Osteocyte (in vitro differentiated cells): ENCODE measurements around the gene TECR. TPM values are rescaled to one million over a fixed set of nuclear protein-coding genes. Genes with fewer than 3 reads are reported as not detected.
"Not testable (repeated sequence)": the region's sequence is repeated elsewhere in the genome, so short reads cannot be mapped to it uniquely, and the experiment has no call there.

ENCODE experiments used
- DNase-seq: peaks from one replicate; pipeline ENCODE4 v3.0.0; 2021; ENCODE audit warnings: mixed read lengths; ENCODE audit not compliant: unreplicated experiment; ENCODE audit errors: extremely low spot score
- H3K27ac Mint-ChIP-seq: one replicate; pipeline ENCODE4 v1.8.0; 2021; ENCODE audit warnings: mild to moderate bottlenecking, mixed read lengths; ENCODE audit not compliant: unreplicated experiment
- H3K27me3 Mint-ChIP-seq: one replicate; pipeline ENCODE4 v1.8.0; 2021; ENCODE audit warnings: mixed read lengths; ENCODE audit not compliant: unreplicated experiment
- H3K36me3 Mint-ChIP-seq: one replicate; pipeline ENCODE4 v1.8.0; 2021; ENCODE audit warnings: mixed read lengths; ENCODE audit not compliant: unreplicated experiment
- H3K4me1 Mint-ChIP-seq: one replicate; pipeline ENCODE4 v1.8.0; 2021; ENCODE audit warnings: mixed read lengths; ENCODE audit not compliant: unreplicated experiment
- H3K4me3 Mint-ChIP-seq: one replicate; pipeline ENCODE4 v1.8.0; 2021; ENCODE audit warnings: mild to moderate bottlenecking, moderate library complexity, mixed read lengths; ENCODE audit not compliant: unreplicated experiment
- H3K9me3 Mint-ChIP-seq: one replicate; pipeline ENCODE4 v1.8.0; 2021; ENCODE audit warnings: mixed read lengths; ENCODE audit not compliant: unreplicated experiment
- CTCF ChIP-seq: fragments of 200-600 bp; sonication (generic); IDR thresholded peaks from 2 replicates; pipeline ENCODE4 v1.5.0; 2021; ENCODE audit warnings: antibody characterized with exemption, mild to moderate bottlenecking, moderate library complexity
- total RNA-seq: library from RNA; stranded (reverse); gene quantifications from 2 replicates; pipeline ENCODE4 v1.2.1, GENCODE V29; 2021

Gene TECR
- total RNA-seq, 1 donor from 2014 or later, result 136 TPM

- peaks cover 33% of the 10 kb centered on the region for H3K4me1 Mint-ChIP-seq
- TF ChIP-seq CTCF, result no peak
- H3K27ac Mint-ChIP-seq, result no peak overlapping the region
Observed at GRCh38 chr19:14503285-14503684, 26.1 kb upstream of the TECR start.

GRCh38 chr19:14504575-14504974 lies 24.8 kb upstream of the TECR start:
- Mint-ChIP-seq H3K4me1 (peaks cover 37% of the 10 kb centered on the region), H3K27ac (peak overlapping the region; percentile 14)
- H3K27me3 Mint-ChIP-seq, H3K9me3 Mint-ChIP-seq, H3K4me3 Mint-ChIP-seq, H3K36me3 Mint-ChIP-seq, DNase-seq: not testable (repeated sequence)

More at GRCh38 chr19:14503285-14503684, 26.1 kb upstream of the TECR start:
- no peaks in the 10 kb centered on the region for H3K36me3 Mint-ChIP-seq
- H3K9me3 Mint-ChIP-seq, result no peaks in the 10 kb centered on the region
- no peak overlapping the region for H3K4me3 Mint-ChIP-seq
- no peaks in the 10 kb centered on the region for H3K27me3 Mint-ChIP-seq
- no peak for DNase-seq

- Mint-ChIP-seq H3K27me3 (no peaks in the 10 kb centered on the region), H3K9me3 (no peaks in the 10 kb centered on the region), H3K27ac (peak overlapping the region; percentile 95), H3K36me3 (no peaks in the 10 kb centered on the region), H3K4me3 (no peak overlapping the region), H3K4me1 (peaks cover 44% of the 10 kb centered on the region)
- peak; percentile 90 for DNase-seq
- TF ChIP-seq CTCF, result peak; percentile 74
Observed at GRCh38 chr19:14505488-14506239, 23.7 kb upstream of the TECR start.

- H3K4me1 Mint-ChIP-seq, result peaks cover 47% of the 10 kb centered on the region
- H3K27me3 Mint-ChIP-seq, result no peaks in the 10 kb centered on the region
- H3K9me3 Mint-ChIP-seq, result no peaks in the 10 kb centered on the region
- peak overlapping the region; percentile 95 for H3K27ac Mint-ChIP-seq
- no peak overlapping the region for H3K4me3 Mint-ChIP-seq
- DNase-seq, result no peak
- H3K36me3 Mint-ChIP-seq, result no peaks in the 10 kb centered on the region
- TF ChIP-seq CTCF, result no peak
Observed at GRCh38 chr19:14507704-14508542, 21.5 kb upstream of the TECR start.

- peak overlapping the region; percentile 46 for H3K4me3 Mint-ChIP-seq
- TF ChIP-seq CTCF, result no peak
- peak overlapping the region; percentile 96 for H3K27ac Mint-ChIP-seq
- H3K27me3 Mint-ChIP-seq, result no peaks in the 10 kb centered on the region
- DNase-seq, result no peak
- H3K9me3 Mint-ChIP-seq, result no peaks in the 10 kb centered on the region
- H3K4me1 Mint-ChIP-seq, result peaks cover 50% of the 10 kb centered on the region
- H3K36me3 Mint-ChIP-seq, result peaks cover 12% of the 10 kb centered on the region
Observed at GRCh38 chr19:14510311-14511228, 18.8 kb upstream of the TECR start.
